GM21576 (cell line): ENCODE data around the gene PLCB1.
A peak's percentile ranks its signal among the peaks of the same experiment; 100 is the strongest.

Experiments
- ATAC-seq: cut with Tn5 transposase; IDR thresholded peaks from one replicate; pipeline ENCODE4 v1.9.1; 2021; ENCODE audit warnings: mild to moderate bottlenecking, moderate library complexity; ENCODE audit not compliant: unreplicated experiment

PLCB1 gene

GRCh38 chr20:8129211-8129976 is 2.7 kb upstream of the PLCB1 start:
- no peak for ATAC-seq

GRCh38 chr20:8130840-8131526 is 1.1 kb upstream of the PLCB1 start:
- no peak for ATAC-seq

- peak; percentile 15 for ATAC-seq
These were observed 631 bp downstream of the PLCB1 start for GRCh38 chr20:8132484-8133309.

- no peak for ATAC-seq
These were observed 1.3 kb downstream of the PLCB1 start for GRCh38 chr20:8133310-8133768.

- ATAC-seq: no peak
These were observed 1.9 kb downstream of the PLCB1 start for GRCh38 chr20:8133851-8134451.

GRCh38 chr20:8139899-8140298 is 7.8 kb downstream of the PLCB1 start:
- ATAC-seq: no peak

- ATAC-seq: no peak
These were observed 11.4 kb downstream of the PLCB1 start for GRCh38 chr20:8143474-8143873.

- ATAC-seq: no peak
These were observed 12.5 kb downstream of the PLCB1 start for GRCh38 chr20:8144282-8145245.

- ATAC-seq: no peak
These were observed 13.4 kb downstream of the PLCB1 start for GRCh38 chr20:8145246-8146168.

- no peak for ATAC-seq
These were observed 15.4 kb downstream of the PLCB1 start for GRCh38 chr20:8147476-8147875.

- ATAC-seq: no peak
These were observed 16.4 kb downstream of the PLCB1 start for GRCh38 chr20:8148501-8148900.

- no peak for ATAC-seq
These were observed 18.5 kb downstream of the PLCB1 start for GRCh38 chr20:8150591-8150990.

GRCh38 chr20:8151372-8151771 is 19.3 kb downstream of the PLCB1 start:
- no peak for ATAC-seq

- ATAC-seq: no peak
These were observed 20.1 kb downstream of the PLCB1 start for GRCh38 chr20:8152183-8152582.

GRCh38 chr20:8152847-8153246 is 20.8 kb downstream of the PLCB1 start:
- no peak for ATAC-seq

GRCh38 chr20:8153281-8153908 is 21.3 kb downstream of the PLCB1 start:
- no peak for ATAC-seq

GRCh38 chr20:8154638-8155037 is 22.6 kb downstream of the PLCB1 start:
- ATAC-seq: no peak

- no peak for ATAC-seq
These were observed 23.2 kb downstream of the PLCB1 start for GRCh38 chr20:8155229-8155628.
